Measurements from ENCODE around the gene APBB2. TPM values are rescaled to one million over a fixed set of nuclear protein-coding genes. Genes with fewer than 3 reads are reported as not detected.

Gene APBB2
- total RNA-seq, 2 experiments from 2014 or later: 0.22 TPM; not detected in 1

DNA sequence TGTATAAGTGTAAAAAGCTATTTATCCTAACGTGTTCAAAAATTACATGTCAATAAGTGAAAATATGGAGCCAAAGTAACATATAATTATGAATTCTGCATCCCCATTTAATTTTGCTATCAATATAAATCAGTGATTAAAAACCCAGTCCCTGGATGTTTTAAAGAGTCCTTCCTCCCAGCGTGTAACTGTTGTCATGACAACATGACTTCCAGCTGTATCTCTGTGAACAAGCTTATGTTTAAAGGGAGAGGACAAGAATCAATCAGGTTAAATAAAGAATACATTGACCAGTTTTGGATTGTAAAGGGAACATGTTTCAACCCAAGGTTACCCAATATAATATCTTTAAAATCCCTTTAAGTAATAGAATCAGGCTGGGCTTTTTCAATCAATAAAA is 244.8 kb downstream of the APBB2 start:
- ChIA-PET CTCF (no interaction called here), POLR2A (no interaction called here)
- TF ChIP-seq CTCF (IDR thresholded peaks at IDR 0.05): no peak
- no peaks in the 10 kb centered on the region for H3K4me1 Mint-ChIP-seq (ENCODE audit: low read depth)
- H3K27ac Mint-ChIP-seq: no peak overlapping the region
- H3K27me3 Mint-ChIP-seq: peaks cover 25% of the 10 kb centered on the region
- Histone ChIP-seq H3K36me3 (ENCODE audit: insufficient read depth, low read length) (no peaks in the 10 kb centered on the region), H3K9me3 (ENCODE audit: control insufficient read depth in 1 of 2, insufficient read depth in 1 of 2, low read length in 2 of 2) (peaks cover 0 to 9% of the 10 kb centered on the region in 2 experiments), H3K27ac (ENCODE audit: low read depth in 1 of 2, low read length in 2 of 2) (no peak overlapping the region), H3K4me1 (ENCODE audit: insufficient read depth, low read length) (no peaks in the 10 kb centered on the region), H3K4me3 (ENCODE audit: low read length) (no peak overlapping the region), H3K27me3 (ENCODE audit: control insufficient read depth in 1 of 2, insufficient read depth in 2 of 2, low read length in 2 of 2) (peaks cover 0 to 2% of the 10 kb centered on the region in 2 experiments)
- intact Hi-C loops (cut with DNase I, micrococcal nuclease): no loop called here
- no peaks in the 10 kb centered on the region for H3K9me3 Mint-ChIP-seq
- H3K36me3 Mint-ChIP-seq (ENCODE audit: low read depth): no peaks in the 10 kb centered on the region
- ATAC-seq (ENCODE audit: poor library complexity) (no peak), DNase-seq (no peak)
- H3K4me3 Mint-ChIP-seq: no peak overlapping the region

- H3K27ac ChIP-seq (ENCODE audit: low read depth in 1 of 2, low read length in 2 of 2): no peak overlapping the region
- Mint-ChIP-seq H3K9me3 (no peaks in the 10 kb centered on the region), H3K27me3 (peaks cover 10% of the 10 kb centered on the region), H3K4me3 (no peak overlapping the region), H3K27ac (no peak overlapping the region), H3K4me1 (ENCODE audit: low read depth) (no peaks in the 10 kb centered on the region), H3K36me3 (ENCODE audit: low read depth) (no peaks in the 10 kb centered on the region)
- ChIA-PET POLR2A (no interaction called here), CTCF (no interaction called here)
- intact Hi-C loops (cut with DNase I, micrococcal nuclease): no loop called here
- no peaks in the 10 kb centered on the region for H3K27me3 ChIP-seq (ENCODE audit: control insufficient read depth in 1 of 2, insufficient read depth in 2 of 2, low read length in 2 of 2)
- H3K4me1 ChIP-seq (ENCODE audit: insufficient read depth, low read length): no peaks in the 10 kb centered on the region
- no peaks in the 10 kb centered on the region for H3K36me3 ChIP-seq (ENCODE audit: insufficient read depth, low read length)
- TF ChIP-seq CTCF (IDR thresholded peaks at IDR 0.05): no peak
- peaks cover 0 to 13% of the 10 kb centered on the region in 2 experiments for H3K9me3 ChIP-seq (ENCODE audit: control insufficient read depth in 1 of 2, insufficient read depth in 1 of 2, low read length in 2 of 2)
- ATAC-seq (ENCODE audit: poor library complexity): no peak
- H3K4me3 ChIP-seq (ENCODE audit: low read length): no peak overlapping the region
- DNase-seq: no peak
Measured at GRCh38 chr4:40967550-40967949, 246.8 kb downstream of the APBB2 start.

DNA sequence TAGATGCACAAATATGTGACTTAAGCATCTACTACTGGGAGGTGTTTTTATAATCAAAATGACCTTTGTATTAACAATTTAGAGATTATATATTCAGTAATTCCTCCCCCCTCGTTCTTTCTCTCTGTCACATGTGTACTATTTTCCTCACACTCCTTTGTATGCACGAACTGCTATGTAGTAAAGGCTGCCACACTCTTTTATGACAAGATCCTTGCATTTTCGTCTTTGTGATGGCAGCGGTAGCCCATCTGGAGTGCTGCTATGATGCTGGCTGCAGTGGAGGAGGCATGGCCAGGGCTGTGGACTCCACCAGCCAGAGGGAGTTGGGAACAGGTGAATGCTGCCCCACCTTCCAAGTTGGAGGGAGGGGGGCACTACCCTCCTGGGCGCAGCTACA is 248.3 kb downstream of the APBB2 start:
- Histone ChIP-seq H3K27me3 (ENCODE audit: control insufficient read depth in 1 of 2, insufficient read depth in 2 of 2, low read length in 2 of 2) (no peaks in the 10 kb centered on the region), H3K4me3 (ENCODE audit: low read length) (no peak overlapping the region), H3K36me3 (ENCODE audit: insufficient read depth, low read length) (no peaks in the 10 kb centered on the region), H3K4me1 (ENCODE audit: insufficient read depth, low read length) (no peaks in the 10 kb centered on the region), H3K9me3 (ENCODE audit: control insufficient read depth in 1 of 2, insufficient read depth in 1 of 2, low read length in 2 of 2) (peaks cover 0 to 13% of the 10 kb centered on the region in 2 experiments), H3K27ac (ENCODE audit: low read depth in 1 of 2, low read length in 2 of 2) (no peak overlapping the region)
- no peak for DNase-seq
- Mint-ChIP-seq H3K4me1 (ENCODE audit: low read depth) (no peaks in the 10 kb centered on the region), H3K27me3 (peaks cover 16% of the 10 kb centered on the region), H3K4me3 (no peak overlapping the region), H3K27ac (no peak overlapping the region), H3K36me3 (ENCODE audit: low read depth) (no peaks in the 10 kb centered on the region), H3K9me3 (peaks cover 2% of the 10 kb centered on the region)
- CTCF ChIA-PET: no interaction called here
- intact Hi-C loops (cut with DNase I, micrococcal nuclease): no loop called here
- ATAC-seq (ENCODE audit: poor library complexity): no peak
- no peak for TF ChIP-seq CTCF (IDR thresholded peaks at IDR 0.05)
- POLR2A ChIA-PET: no interaction called here
